Measurements from ENCODE around the gene ARFIP2.
"Not testable (repeated sequence)": the region's sequence is repeated elsewhere in the genome, so short reads cannot be mapped to it uniquely, and the experiment has no call there.

ARFIP2 gene, protein sequence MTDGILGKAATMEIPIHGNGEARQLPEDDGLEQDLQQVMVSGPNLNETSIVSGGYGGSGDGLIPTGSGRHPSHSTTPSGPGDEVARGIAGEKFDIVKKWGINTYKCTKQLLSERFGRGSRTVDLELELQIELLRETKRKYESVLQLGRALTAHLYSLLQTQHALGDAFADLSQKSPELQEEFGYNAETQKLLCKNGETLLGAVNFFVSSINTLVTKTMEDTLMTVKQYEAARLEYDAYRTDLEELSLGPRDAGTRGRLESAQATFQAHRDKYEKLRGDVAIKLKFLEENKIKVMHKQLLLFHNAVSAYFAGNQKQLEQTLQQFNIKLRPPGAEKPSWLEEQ

DNA sequence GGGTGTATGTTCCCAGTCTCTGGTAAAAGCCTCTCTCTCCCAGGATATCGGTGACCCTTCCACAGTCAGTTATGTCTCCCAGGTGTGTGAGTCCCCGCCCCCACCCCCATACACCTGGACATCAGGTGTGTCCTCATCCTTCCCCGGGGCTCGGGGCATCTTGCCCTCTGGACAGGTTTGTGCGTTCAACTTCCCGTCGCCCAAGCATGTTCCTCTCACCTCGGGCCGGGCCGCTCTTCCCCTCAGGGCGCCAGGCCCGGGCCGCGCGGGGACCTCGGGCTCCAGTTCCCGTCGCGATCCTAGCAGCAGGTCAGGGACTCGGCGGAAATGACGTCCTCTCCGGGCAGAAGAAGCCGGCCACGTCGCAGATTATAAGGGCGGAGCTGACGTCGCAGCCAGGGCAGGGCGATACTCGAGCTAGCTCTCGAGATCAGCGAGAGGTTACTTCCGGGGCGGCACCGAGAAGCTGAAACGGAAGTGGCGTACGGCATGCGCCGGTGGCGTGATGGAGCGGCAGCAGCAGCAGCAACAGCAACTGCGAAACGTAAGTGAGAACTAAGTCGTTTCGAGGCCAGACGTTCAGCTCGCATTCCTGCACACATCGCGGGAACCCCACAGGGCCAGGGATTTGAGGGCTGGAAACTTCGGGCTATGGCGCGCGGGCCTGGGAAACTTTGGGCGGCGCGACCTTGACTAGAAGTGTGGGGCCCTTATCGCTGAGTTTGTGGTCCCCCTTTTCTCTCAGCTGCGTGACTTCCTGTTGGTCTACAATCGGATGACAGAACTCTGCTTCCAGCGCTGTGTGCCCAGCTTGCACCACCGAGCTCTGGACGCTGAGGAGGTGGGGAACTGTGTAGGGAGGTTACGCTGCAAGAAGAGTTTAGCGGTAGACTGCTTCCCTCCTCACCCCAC is at the start of gene ARFIP2, which contains the start of gene TIMM10B:
Gene ARFIP2, minus strand, starts transcription at position 320 of the 912 bp plus-strand sequence. CDS start 910 bp downstream, outside the sequence.
Gene TIMM10B, plus strand, starts transcription at position 490 of the 912 bp plus-strand sequence. Its CDS starts 16 bp downstream, at position 506.
- peak within 1 kb of the TSS; percentile 84 for H3K27ac ChIP-seq
- DNase-seq (ENCODE audit: low read depth, low spot score): peak; percentile 92

DNA sequence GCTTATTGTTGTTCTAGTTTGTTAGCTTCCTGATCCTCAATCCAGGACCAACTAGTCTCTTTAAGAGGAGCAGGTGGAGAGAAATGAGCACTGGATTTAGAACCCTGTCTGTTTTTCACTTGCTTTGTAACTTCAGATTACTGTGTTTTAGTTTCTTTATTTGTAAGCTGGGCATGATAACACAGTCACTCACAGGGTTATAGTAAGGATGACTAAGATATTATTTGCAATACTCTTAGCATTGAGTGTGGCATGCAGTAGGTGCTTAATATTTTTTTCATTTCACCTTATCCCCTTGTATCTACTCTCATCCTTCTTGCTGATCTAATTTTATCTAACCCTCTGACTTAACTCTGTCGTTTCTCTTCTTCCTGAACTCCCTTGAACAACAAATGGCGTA is 49.7 kb upstream of the ARFIP2 start:
- DNase-seq (ENCODE audit: low read depth, low spot score): no peak
- no peak overlapping the region for H3K27ac ChIP-seq

DNA sequence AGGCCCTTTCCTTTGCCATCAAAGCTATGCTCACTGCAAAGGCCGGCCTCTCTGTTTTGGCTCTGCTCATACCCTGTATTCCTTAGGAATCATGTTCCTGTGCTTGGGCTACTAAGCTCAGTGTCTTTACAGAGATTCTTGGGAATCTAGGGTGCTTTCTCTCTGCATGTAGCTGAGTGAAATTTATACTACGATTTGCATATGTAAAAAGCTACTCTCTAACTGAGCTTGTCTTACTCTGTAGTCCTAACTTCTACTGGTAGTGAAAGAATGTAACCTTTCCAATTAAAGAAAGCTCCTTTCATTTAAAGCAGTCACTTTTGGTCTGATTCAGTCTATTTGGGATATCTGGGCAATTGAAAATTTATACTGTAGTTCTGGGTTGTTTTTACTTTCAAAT is 48.1 kb upstream of the ARFIP2 start:
- H3K27ac ChIP-seq: no peak overlapping the region
- DNase-seq (ENCODE audit: low read depth, low spot score): no peak

DNA sequence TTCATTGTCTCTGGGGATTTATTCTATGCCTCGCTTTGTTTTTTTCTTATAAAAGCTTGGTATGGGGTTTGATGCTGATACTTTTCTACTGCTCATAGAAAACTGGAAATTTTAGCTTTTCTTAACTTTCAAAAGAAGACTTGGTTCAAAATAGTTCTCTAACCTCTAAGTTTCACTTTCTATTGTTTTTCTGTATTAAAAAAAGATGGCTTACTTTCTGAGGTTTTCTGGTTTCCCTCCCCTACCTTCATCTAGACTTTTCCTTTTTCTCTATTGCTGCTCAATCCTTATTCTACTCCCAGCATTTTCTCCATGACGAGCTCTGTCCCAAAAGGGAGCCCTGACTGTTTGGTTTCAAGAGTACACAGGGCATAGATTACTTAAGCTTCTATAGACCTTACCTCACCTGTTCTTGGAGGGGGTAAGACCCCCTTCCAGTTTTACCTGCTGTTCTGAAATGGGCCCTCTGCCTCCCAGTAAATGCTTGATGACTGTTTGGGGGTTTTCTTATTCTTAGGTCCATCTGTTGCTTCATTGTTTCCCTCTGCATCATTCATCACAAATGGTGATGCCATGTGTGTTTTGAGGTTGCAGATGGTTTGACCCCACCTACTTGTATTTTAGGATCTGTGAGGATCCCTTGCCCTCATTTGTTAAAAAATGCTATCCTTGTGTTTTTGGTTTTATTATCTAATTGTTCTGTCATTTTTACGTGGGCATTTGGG is 45.4 kb upstream of the ARFIP2 start:
- H3K27ac ChIP-seq: no peak overlapping the region
- no peak for DNase-seq (ENCODE audit: low read depth, low spot score)

DNA sequence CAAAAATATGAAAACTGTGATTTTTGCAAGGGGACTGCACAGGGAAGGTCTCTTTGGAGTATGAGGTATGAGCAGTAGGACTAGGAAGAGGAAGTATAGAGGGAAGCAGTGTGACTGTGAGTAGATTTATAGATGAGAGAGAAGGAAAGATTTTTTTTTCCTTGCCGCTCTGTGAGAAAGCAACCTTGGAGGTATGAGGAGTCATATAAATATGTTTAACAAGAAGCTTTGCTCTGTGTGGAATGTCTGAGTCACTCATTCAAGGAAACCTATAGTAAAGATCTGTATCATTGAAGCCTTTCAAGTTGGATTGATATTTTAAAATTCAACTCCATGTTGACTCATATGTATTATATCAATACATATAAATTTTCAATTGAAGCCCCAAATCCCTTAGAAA is 42.1 kb upstream of the ARFIP2 start:
- DNase-seq (ENCODE audit: low read depth, low spot score): peak; percentile 57
- peak overlapping the region; percentile 32 for H3K27ac ChIP-seq

DNA sequence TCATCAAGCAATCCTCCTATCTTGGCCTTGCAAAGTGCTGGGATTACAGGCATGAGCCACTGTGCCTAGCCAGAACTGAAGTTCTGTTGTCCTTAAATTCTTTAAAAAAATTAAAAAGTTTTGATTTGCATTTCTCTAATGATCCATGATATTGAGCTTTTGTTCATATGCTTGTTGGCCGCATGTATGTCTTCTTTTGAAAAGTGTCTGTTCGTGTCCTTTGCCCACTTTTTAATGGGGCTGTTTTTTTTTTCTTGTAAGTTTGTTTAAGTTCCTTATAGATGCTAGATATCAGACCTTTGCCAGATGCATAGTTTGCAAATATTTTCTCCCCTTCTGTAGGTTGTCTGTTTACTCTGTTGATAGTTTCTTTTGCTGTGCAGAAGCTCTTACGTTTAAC is 40.8 kb upstream of the ARFIP2 start:
- DNase-seq (ENCODE audit: low read depth, low spot score); H3K27ac ChIP-seq: not testable (repeated sequence)

DNA sequence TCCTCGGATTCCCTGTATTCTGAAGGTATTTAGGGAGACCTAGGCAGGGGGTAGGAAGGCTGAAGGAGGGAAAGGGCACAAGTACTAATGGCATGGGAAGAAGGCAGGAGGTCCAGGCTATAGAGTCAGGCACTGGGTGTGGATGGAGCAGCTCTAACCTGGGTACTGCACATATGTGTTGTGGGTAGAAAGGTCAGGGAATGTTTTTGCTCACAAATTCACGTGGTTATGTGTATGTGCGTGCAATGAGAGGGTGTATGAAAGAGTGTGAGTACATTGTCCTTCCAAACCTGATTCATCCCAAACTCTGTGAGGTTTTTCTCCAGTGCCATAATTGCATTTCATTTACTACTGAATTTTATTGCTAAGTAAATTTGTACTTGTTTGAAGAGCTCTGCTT is 39.1 kb upstream of the ARFIP2 start:
- H3K27ac ChIP-seq: no peak overlapping the region
- DNase-seq (ENCODE audit: low read depth, low spot score): no peak

DNA sequence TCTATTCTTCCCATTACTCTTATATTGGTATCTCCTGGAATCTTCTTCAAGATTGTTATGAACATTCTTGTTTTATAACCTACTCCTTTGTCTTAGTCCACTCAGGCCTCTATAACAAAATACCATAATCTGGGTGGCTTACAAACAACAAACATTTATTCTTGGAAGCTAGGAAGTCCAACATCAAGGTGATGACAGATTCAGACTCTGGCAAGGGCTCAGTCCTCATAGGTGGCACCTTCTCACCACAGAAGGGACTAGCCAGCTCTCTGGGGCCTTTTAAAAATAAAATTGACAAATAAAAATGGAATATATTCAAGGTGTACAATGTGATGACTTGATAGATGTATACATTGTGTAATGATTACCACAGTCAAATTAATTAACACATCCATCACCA is 35.7 kb upstream of the ARFIP2 start:
- no peak for DNase-seq (ENCODE audit: low read depth, low spot score)
- no peak overlapping the region for H3K27ac ChIP-seq

DNA sequence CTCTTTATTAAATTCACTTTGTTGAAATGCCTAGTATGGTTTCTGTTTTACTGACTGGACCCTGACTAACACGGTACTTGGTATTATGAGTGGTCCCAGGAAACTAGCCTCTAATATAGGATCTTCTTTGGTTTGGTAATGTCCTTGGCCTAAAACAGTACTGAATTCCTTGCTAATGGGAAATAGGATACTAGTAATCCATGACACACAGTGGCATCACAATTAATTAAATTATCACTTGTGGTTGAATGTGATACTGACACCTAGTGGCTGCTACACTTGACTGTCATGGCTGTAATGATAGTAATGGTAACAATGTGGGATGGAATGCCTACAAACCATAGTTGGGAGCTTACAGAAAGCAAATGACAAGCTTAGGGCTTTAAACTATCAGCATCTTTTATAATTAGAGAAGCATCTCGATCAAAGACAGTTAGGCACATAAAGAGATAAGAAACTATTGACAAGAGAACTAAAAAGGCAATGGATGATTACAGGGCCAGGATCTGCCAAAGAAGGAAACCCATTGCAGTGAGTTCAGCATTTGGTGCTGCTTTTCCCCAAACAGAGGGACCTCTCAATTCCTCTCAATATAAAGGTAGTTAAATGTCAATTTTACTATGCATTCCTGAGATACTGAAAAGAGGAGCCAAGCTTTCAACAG is 24.6 kb upstream of the ARFIP2 start:
- peak; percentile 24 for DNase-seq (ENCODE audit: low read depth, low spot score)
- peak overlapping the region; percentile 51 for H3K27ac ChIP-seq

DNA sequence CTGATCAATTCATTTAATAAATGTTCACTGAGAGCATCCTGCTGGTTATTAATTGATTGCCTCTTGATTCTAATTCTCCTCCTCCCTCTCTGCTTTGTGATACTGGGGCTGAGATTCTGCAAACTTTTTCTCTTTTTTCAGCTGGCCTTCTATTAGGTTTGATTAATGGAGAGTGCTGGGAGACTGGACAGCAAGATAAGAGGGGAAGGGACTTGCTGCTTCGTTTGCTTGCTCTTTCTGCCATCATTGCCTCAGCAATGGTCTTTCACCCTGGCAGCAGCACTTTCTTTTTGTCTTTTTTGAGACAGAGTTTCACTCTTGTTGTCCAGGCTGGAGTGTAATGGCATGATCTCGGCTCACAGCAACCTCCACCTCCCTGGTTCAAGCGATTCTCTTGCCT is 23.0 kb upstream of the ARFIP2 start:
- peak overlapping the region; percentile 51 for H3K27ac ChIP-seq
- no peak for DNase-seq (ENCODE audit: low read depth, low spot score)

DNA sequence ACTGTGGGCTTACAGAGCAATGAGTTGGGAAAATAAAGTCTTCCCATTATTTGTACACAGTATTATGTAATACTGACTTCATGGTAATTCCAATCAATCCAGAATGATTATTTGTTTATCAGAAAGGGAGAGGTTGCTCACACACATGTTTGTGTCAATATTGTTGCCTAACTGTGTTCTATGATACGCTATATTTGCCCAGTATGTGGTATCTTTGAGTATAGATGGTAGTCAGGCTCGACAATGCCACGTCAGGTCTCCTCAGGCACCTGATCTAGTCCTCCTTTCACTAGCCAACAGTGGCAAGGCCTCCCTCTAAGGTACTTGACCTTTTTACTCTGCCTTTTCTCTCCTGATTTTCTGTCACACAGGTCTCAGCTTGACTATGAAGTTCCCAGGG is 21.3 kb upstream of the ARFIP2 start:
- no peak for DNase-seq (ENCODE audit: low read depth, low spot score)
- H3K27ac ChIP-seq: peak overlapping the region; percentile 51

DNA sequence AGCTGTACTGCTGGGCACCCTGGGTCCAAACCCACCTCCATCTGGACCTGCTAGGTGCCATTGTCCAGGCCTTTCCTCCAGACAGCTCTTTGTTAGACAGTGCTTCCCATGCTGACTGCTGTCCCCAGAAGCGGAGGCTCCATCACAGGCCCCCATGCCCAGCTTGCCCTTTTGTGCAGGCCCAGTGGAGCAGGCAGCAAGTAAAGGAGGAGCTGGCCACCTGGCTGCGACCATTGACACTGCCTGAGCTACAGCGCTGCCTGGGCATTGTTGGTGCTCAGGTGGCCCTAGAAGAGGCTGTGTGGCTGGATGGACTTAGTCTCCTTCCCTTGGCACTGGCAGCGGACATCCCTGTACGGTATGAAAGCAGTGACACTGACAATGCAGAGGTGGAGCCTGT is 17.4 kb upstream of the ARFIP2 start:
- no peak for DNase-seq (ENCODE audit: low read depth, low spot score)
- no peak overlapping the region for H3K27ac ChIP-seq

DNA sequence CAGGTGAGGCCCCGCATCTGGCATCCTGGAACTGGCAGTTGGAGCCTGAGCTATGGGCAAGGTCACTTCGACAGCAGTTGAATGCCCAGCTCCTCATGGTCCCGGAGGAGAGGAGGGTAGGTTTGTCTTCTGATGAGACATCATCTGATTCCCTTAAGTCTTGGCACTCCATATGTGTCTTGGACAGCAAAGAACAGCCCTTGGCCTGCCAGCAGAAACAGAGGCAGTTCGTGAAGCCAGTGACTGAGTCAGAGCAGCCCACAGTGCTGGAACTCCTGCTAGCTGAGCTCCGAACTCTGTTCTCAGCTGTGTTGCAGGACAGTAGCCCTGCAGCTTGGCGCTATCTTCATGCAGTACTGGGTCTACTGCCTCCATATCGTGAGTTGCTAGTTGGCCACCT is 17.0 kb upstream of the ARFIP2 start:
- H3K27ac ChIP-seq: no peak overlapping the region
- no peak for DNase-seq (ENCODE audit: low read depth, low spot score)

DNA sequence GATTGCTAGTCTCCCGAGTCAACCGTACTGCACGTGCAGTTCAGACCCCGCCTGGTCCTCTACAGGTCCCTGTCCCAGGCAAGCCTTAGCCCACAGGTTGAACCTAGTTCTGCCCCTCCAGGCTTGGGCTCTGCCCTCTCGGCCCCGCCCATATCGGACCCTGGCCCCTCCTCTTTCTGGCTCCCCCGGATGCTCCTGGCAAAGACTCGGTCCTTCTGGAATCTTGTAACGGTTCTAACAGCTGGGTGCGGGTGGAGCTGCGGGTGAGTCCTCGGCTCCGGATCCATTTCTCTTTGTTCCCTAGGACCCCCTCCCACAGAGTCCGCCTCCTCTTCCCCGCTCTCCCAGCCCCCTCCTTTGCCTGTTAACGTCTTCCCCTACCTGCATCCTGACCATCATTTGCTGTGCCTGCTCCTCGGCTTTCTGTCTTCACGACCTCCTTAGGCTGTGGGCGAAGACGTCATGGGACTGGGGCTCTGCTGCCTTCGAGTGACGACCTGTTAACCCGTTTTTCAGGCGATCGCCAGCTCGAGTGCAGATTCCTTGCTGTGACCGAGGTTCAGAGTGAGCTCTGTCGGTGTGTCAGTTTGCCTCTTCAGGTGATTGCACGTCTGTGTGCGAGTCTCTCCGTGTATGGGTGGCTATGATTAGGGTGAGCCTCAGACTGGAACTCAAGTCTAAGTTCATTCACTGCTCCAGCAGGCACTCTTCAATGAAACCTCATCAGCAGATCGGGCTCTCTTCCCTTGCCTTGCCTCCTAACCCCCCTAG is 16.1 kb upstream of the ARFIP2 start, which contains the start of gene DNHD1:
Gene DNHD1, plus strand, starts transcription at position 212 of the 771 bp plus-strand sequence. CDS start 936 bp downstream, outside the sequence.
- no peak within 1 kb of the TSS for H3K27ac ChIP-seq
- DNase-seq (ENCODE audit: low read depth, low spot score): no peak

DNA sequence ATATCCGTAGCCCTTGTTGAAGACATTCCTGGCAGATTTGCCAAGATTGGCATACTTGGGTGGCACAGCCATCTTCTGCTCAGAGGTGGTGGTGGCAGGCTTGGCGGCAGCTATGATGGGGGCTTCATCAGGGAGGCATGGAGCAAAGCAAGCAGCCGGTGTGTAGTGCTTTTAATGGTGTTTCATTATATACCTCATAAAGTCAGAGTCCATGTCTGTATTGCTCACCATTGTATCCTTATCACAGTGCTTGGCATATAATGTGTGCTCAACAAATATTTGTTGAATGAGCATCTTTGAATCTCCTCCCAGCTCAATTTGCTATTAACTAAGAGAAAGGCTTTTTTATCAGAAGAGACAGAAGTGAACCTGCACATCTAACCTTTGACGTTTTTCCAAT is 8.2 kb upstream of the ARFIP2 start:
- H3K27ac ChIP-seq: no peak overlapping the region

DNA sequence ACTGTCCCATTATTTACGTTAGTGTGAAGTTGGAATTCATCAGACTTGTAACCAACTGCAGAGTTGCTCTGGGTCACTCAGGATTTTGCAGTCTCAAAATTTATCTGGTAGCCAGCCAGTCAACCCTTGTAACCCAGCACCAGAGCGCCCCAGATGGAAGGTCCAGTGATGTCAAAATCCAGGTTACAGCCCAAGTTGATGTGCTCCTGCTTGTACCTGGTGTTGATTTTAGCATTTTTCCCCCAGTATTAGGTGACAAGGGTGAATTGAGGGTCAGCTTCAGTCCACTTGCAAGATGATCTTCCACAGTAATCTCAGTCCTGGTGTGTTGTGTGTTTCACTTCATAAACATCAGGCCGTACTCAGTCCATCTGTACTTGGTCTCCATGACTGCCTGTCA is 7.7 kb upstream of the ARFIP2 start:
- no peak for DNase-seq (ENCODE audit: low read depth, low spot score)
- H3K27ac ChIP-seq: no peak overlapping the region

More for the DNA sequence above, 8.2 kb upstream of the ARFIP2 start:
- no peak for DNase-seq (ENCODE audit: low read depth, low spot score)

DNA sequence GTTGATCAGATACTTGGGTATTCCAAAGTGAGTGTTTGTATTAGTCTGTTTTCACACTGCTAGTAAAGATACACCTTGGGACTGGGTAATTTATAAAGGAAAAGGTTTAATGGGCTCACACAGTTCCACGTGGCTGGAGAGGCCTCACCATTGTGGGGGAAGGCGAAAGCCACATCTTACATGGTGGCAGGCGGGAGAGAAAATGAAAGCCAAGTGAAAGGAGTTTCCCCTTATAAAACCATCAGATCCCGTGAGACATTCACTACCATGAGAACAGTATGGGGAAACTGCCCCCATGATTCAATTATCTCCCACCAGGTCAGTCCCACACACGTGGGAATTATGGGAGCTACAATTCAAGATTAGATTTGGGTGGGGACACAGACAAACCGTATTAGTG is 7.2 kb upstream of the ARFIP2 start:
- DNase-seq (ENCODE audit: low read depth, low spot score): no peak
- no peak overlapping the region for H3K27ac ChIP-seq

DNA sequence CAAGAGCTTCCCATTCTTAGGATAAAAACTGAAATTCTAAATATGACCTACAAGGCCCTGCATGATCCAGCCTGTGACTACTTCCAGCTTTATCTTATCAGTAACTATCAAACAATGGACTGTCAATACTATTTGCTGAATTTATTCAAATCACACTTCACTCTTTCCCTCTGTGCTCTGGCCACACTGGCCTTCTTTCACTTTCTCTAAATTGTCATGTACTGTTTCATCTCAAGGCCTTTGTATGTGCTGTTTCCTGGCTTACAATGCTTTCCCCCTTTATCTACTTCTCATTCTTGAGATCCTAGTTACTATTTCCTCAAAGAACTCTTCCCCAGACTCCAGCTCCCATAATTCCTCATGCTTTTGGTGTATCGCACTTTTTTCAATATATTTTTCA is 5.8 kb upstream of the ARFIP2 start:
- no peak overlapping the region for H3K27ac ChIP-seq
- no peak for DNase-seq (ENCODE audit: low read depth, low spot score)

DNA sequence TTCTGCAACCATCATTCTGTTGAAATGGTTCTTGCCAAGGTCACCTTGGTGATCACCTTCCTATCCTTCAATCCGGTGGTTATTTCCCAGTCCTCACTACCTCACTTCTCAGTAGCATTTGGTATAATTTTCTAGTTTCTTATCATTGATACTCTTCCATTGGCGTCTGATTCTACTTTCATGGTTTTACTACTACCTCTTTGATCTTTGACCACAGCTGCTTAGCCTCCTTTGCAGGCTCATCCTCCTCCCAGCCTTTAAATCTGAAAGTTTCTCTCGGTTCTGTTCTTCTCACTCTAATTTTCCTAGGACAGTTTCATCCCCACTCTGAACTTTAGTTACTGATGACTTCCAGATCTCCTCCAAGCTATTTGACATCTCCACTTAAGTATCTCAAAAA is 5.1 kb upstream of the ARFIP2 start:
- H3K27ac ChIP-seq: no peak overlapping the region
- DNase-seq (ENCODE audit: low read depth, low spot score): no peak
